ENCODE data around the gene OPN1SW. TPM values are rescaled to one million over a fixed set of nuclear protein-coding genes. Genes with fewer than 3 reads are reported as not detected.

Gene OPN1SW
- total RNA-seq, 2 donors from 2014 or later, result not detected

DNA sequence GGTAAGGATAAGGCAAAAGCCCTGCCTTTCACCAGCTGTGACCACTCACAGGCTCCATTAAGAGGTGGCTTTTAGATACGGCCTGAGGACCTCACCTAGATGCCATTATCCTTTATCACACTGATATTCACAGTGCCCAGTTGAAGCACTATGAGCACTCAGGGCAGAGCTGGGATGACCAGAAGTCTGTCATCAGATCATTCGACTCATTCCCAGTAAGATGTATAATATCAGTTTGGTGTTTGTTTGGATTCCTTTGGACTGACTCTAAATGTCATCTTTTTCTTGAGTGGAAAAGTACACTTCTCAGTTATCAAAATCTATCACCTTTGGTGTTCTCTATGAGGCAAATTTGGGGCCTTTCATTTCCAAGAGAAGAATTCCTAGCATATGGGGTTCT, 34.9 kb upstream of the OPN1SW start:
- no peaks in the 10 kb centered on the region for H3K36me3 ChIP-seq (replicated peaks in 1 of 2; ENCODE audit: insufficient read depth in 1 of 2, low read depth in 2 of 2)
- no peaks in the 10 kb centered on the region for H3K27me3 ChIP-seq
- intact Hi-C loops (cut with DNase I), result no loop called here
- WGBS, 2 donors, result 80 to 91% methylated on average over 2 of the region's 2 CpGs
- no peak overlapping the region for H3K27ac ChIP-seq
- H3K9me3 ChIP-seq, result no peaks in the 10 kb centered on the region
- no peak for DNase-seq
- ATAC-seq, result no peak
- TF ChIP-seq, protein P1, sequence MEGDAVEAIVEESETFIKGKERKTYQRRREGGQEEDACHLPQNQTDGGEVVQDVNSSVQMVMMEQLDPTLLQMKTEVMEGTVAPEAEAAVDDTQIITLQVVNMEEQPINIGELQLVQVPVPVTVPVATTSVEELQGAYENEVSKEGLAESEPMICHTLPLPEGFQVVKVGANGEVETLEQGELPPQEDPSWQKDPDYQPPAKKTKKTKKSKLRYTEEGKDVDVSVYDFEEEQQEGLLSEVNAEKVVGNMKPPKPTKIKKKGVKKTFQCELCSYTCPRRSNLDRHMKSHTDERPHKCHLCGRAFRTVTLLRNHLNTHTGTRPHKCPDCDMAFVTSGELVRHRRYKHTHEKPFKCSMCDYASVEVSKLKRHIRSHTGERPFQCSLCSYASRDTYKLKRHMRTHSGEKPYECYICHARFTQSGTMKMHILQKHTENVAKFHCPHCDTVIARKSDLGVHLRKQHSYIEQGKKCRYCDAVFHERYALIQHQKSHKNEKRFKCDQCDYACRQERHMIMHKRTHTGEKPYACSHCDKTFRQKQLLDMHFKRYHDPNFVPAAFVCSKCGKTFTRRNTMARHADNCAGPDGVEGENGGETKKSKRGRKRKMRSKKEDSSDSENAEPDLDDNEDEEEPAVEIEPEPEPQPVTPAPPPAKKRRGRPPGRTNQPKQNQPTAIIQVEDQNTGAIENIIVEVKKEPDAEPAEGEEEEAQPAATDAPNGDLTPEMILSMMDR (IDR thresholded peaks at IDR 0.05), result no peak
- no peak for TF ChIP-seq POLR2A (IDR thresholded peaks at IDR 0.05)
- H3K4me3 ChIP-seq, result no peak overlapping the region
- H3K4me1 ChIP-seq, result peaks cover 21% of the 10 kb centered on the region

DNA sequence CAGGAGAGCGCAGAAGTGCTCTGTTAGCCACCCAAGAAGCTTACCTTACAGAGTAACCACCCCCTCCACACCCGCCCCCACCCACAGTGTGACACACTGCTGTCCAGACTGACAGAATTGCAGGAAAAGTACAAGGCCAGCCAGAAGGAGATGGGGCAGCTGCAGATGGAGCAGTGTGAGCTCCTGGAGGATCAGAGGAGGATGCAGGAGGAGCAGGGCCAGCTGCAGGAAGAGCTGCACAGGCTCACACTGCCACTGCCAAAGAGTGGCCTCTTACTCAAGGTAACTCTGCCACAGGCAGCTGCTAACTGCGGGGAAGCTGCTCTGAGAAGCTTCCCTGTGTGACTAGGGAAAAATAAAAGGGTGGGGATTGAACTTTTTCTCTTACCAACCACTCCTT, 33.8 kb upstream of the OPN1SW start:
- DNase-seq (no peak), ATAC-seq (no peak)
- Histone ChIP-seq H3K4me3 (no peak overlapping the region), H3K27ac (no peak overlapping the region), H3K27me3 (no peaks in the 10 kb centered on the region), H3K4me1 (peaks cover 15% of the 10 kb centered on the region), H3K9me3 (no peaks in the 10 kb centered on the region), H3K36me3 (replicated peaks in 1 of 2; ENCODE audit: insufficient read depth in 1 of 2, low read depth in 2 of 2) (no peaks in the 10 kb centered on the region)
- TF ChIP-seq, protein P1 (IDR thresholded peaks at IDR 0.05), result no peak
- no peak for TF ChIP-seq POLR2A (IDR thresholded peaks at IDR 0.05)
- intact Hi-C loops (cut with DNase I), result no loop called here
- WGBS, 2 donors, result 77 to 82% methylated on average over 3 of the region's 3 CpGs

GRCh38 chr7:128807191-128807590, 31.6 kb upstream of the OPN1SW start:
- H3K4me3 ChIP-seq, result no peak overlapping the region
- DNase-seq, result no peak
- ATAC-seq, result no peak
- H3K27me3 ChIP-seq, result no peaks in the 10 kb centered on the region
- WGBS, 2 donors, result 51 to 76% methylated on average over 5 to 8 of the region's 8 CpGs
- H3K9me3 ChIP-seq, result no peaks in the 10 kb centered on the region
- H3K36me3 ChIP-seq (replicated peaks in 1 of 2; ENCODE audit: insufficient read depth in 1 of 2, low read depth in 2 of 2), result no peaks in the 10 kb centered on the region
- TF ChIP-seq, protein P1 (IDR thresholded peaks at IDR 0.05), result no peak
- no peak for TF ChIP-seq POLR2A (IDR thresholded peaks at IDR 0.05)
- H3K27ac ChIP-seq, result no peak overlapping the region
- H3K4me1 ChIP-seq, result peaks cover 4% of the 10 kb centered on the region
- intact Hi-C loops (cut with DNase I), result no loop called here

DNA sequence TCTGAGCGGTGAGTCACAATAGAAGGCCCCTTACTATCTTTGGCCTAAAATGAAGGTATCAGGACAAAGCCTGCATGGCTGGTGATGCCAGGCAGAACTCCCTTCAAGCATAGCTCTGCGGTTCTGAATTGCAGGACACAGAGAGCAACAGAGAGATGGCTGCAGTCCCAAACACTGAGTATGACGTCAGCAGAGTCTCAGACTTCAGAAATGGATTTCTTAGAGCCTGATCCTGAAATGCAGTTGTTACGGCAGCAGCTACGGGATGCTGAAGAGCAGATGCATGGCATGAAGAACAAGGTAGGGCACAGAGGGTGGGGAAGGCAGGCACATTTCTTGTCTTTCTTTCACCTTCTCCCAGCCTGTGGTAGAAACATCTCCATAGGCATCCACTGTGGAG, 29.6 kb upstream of the OPN1SW start:
- DNase-seq (no peak), ATAC-seq (no peak)
- intact Hi-C loops (cut with DNase I), result no loop called here
- Histone ChIP-seq H3K9me3 (no peaks in the 10 kb centered on the region), H3K27ac (no peak overlapping the region), H3K4me3 (no peak overlapping the region), H3K27me3 (no peaks in the 10 kb centered on the region), H3K4me1 (peaks cover 4% of the 10 kb centered on the region), H3K36me3 (replicated peaks in 1 of 2; ENCODE audit: insufficient read depth in 1 of 2, low read depth in 2 of 2) (no peaks in the 10 kb centered on the region)
- WGBS, 2 donors, result 86 to 88% methylated on average over 5 of the region's 5 CpGs
- TF ChIP-seq POLR2A (IDR thresholded peaks at IDR 0.05), result no peak
- TF ChIP-seq, protein P1 (IDR thresholded peaks at IDR 0.05), result no peak

DNA sequence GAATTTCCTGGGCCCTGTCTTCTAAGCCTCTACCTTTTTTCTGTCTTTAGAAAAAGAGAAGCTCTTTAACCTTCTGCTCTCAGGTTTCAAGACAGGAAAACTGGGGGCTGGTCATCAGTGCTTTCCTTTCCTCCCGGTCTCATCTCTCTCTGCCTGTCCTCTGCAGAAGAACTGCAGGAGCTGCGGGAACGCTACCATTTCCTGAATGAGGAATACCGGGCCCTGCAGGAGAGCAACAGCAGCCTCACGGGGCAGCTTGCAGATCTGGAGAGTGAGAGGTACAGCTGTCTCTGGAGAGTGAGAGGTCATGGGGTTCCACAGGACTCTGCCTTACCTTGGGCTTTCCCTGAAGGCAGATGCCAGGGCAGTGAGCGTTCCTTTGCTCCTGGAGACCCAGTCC, 28.9 kb upstream of the OPN1SW start:
- no peak for DNase-seq
- Histone ChIP-seq H3K27me3 (no peaks in the 10 kb centered on the region), H3K4me3 (no peak overlapping the region), H3K9me3 (no peaks in the 10 kb centered on the region), H3K36me3 (replicated peaks in 1 of 2; ENCODE audit: insufficient read depth in 1 of 2, low read depth in 2 of 2) (no peaks in the 10 kb centered on the region), H3K27ac (no peak overlapping the region), H3K4me1 (peaks cover 4% of the 10 kb centered on the region)
- no peak for TF ChIP-seq POLR2A (IDR thresholded peaks at IDR 0.05)
- TF ChIP-seq, protein P1 (IDR thresholded peaks at IDR 0.05), result no peak
- ATAC-seq, result no peak
- intact Hi-C loops (cut with DNase I), result no loop called here
- 79 to 90% methylated on average over 6 of the region's 6 CpGs for WGBS, 2 donors
